ENCODE results near the gene HIC1. TPM values are rescaled to one million over a fixed set of nuclear protein-coding genes. Genes with fewer than 3 reads are reported as not detected.

Gene HIC1
- total RNA-seq, 1 donor: 18.5 TPM

DNA sequence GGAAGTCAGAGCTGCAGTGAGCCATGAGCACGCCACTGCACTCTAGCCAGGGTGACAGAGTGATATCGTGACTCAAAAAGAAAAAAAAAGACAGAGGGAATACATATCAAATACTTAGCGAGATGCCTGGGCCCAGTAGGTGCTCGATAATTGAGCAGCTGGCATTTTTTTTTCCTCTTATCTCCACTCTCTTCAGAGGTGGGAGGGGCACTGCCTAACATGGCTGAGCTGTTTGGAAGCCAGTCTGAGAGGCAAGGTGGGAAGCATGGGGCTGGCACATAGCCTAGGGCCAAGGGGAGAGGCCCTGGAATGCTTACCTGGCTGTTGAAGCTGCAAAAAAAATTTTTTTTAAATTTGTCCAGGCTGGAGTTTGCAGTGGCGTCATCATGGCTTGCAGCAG is 38.4 kb downstream of the HIC1 start:
- Histone ChIP-seq H3K79me2 (ENCODE audit: insufficient read depth, low read length) (peaks cover 4% of the 10 kb centered on the region), H2AFZ (ENCODE audit: low read length) (no peak overlapping the region), H3K4me3 (ENCODE audit: insufficient read depth, low read length) (no peak overlapping the region), H4K20me1 (ENCODE audit: insufficient read depth, low read length) (no peaks in the 10 kb centered on the region), H3K27ac (ENCODE audit: low read depth, low read length) (no peak overlapping the region), H3K9me3 (ENCODE audit: low read depth, low read length) (no peaks in the 10 kb centered on the region), H3K4me1 (ENCODE audit: insufficient read depth, low read length) (peaks cover 39% of the 10 kb centered on the region), H3K36me3 (ENCODE audit: insufficient read depth, low read length) (no peaks in the 10 kb centered on the region), H3K4me2 (ENCODE audit: insufficient read depth, low read length) (no peak overlapping the region), H3K27me3 (ENCODE audit: insufficient read depth, low read length) (no peaks in the 10 kb centered on the region)
- TF ChIP-seq, protein P1, sequence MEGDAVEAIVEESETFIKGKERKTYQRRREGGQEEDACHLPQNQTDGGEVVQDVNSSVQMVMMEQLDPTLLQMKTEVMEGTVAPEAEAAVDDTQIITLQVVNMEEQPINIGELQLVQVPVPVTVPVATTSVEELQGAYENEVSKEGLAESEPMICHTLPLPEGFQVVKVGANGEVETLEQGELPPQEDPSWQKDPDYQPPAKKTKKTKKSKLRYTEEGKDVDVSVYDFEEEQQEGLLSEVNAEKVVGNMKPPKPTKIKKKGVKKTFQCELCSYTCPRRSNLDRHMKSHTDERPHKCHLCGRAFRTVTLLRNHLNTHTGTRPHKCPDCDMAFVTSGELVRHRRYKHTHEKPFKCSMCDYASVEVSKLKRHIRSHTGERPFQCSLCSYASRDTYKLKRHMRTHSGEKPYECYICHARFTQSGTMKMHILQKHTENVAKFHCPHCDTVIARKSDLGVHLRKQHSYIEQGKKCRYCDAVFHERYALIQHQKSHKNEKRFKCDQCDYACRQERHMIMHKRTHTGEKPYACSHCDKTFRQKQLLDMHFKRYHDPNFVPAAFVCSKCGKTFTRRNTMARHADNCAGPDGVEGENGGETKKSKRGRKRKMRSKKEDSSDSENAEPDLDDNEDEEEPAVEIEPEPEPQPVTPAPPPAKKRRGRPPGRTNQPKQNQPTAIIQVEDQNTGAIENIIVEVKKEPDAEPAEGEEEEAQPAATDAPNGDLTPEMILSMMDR (IDR thresholded peaks at IDR 0.05; ENCODE audit: extremely low read depth, low read depth, low read length): no peak
- DNase-seq (ENCODE audit: insufficient read length, low spot score, missing footprints): no peak

DNA sequence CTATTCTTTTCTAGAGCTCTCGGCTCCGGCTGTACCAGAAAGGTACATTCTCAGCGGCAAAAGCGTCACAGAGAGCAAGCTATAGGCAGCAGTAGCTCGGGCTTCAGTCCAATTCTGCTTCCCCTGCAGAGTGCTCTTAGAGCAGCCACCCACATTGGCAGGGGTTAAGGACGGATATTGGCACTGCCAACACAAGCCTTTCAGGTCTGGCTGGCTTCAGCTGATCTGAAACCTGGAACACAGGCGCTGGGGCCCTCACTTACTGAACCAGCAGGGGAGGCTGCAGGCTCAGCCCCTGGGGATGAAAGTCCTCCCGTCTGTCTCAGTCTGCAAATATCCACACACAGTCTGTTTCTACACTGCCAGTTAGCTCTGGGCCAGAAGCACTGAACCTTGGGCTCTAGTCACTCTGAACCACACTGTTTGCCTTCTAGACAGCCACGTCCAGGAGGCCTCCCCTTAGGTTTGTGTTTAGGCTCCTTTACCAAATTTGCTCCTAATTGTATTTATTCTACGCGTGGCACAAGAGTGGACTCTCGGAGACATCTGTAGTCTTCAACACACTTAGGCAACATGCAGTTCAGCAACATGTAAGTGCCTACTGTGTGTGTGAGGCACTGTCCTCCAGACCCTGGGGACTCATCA is 40.1 kb downstream of the HIC1 start:
- no peaks in the 10 kb centered on the region for H4K20me1 ChIP-seq (ENCODE audit: insufficient read depth, low read length)
- H3K9me3 ChIP-seq (ENCODE audit: low read depth, low read length): no peaks in the 10 kb centered on the region
- H3K27ac ChIP-seq (ENCODE audit: low read depth, low read length): peak overlapping the region; percentile 71
- H3K36me3 ChIP-seq (ENCODE audit: insufficient read depth, low read length): no peaks in the 10 kb centered on the region
- peaks cover 24% of the 10 kb centered on the region for H3K4me1 ChIP-seq (ENCODE audit: insufficient read depth, low read length)
- no peak overlapping the region for H3K4me2 ChIP-seq (ENCODE audit: insufficient read depth, low read length)
- peak; percentile 81 for DNase-seq (ENCODE audit: insufficient read length, low spot score, missing footprints)
- peaks cover 4% of the 10 kb centered on the region for H3K79me2 ChIP-seq (ENCODE audit: insufficient read depth, low read length)
- H3K4me3 ChIP-seq (ENCODE audit: insufficient read depth, low read length): no peak overlapping the region
- TF ChIP-seq, protein P1 (IDR thresholded peaks at IDR 0.05; ENCODE audit: extremely low read depth, low read depth, low read length): peak; percentile 95
- H3K27me3 ChIP-seq (ENCODE audit: insufficient read depth, low read length): no peaks in the 10 kb centered on the region
- H2AFZ ChIP-seq (ENCODE audit: low read length): no peak overlapping the region

DNA sequence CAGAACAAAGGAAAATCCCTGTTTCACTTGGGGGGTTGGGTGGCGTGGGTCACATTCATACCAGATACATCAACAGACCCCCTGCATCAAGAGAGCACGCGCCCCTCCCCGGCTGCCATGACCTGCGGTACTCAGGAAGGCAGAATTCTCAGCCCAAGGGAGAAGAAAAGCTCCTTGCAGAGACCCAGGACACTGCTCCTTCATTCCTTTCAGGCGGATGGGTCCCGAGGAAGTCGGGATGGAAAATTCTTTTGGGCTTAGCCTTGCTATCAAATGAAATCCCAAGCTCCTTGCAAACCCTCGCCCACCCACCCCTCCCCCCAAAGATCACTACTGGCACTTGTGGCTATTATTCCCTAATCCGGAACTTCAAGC is 40.6 kb downstream of the HIC1 start:
- TF ChIP-seq, protein P1 (IDR thresholded peaks at IDR 0.05; ENCODE audit: extremely low read depth, low read depth, low read length): no peak
- DNase-seq (ENCODE audit: insufficient read length, low spot score, missing footprints): no peak
- H3K27me3 ChIP-seq (ENCODE audit: insufficient read depth, low read length): no peaks in the 10 kb centered on the region
- peaks cover 4% of the 10 kb centered on the region for H3K79me2 ChIP-seq (ENCODE audit: insufficient read depth, low read length)
- peak overlapping the region; percentile 71 for H3K27ac ChIP-seq (ENCODE audit: low read depth, low read length)
- no peak overlapping the region for H3K4me3 ChIP-seq (ENCODE audit: insufficient read depth, low read length)
- no peaks in the 10 kb centered on the region for H3K36me3 ChIP-seq (ENCODE audit: insufficient read depth, low read length)
- H3K4me1 ChIP-seq (ENCODE audit: insufficient read depth, low read length): peaks cover 19% of the 10 kb centered on the region
- H4K20me1 ChIP-seq (ENCODE audit: insufficient read depth, low read length): no peaks in the 10 kb centered on the region
- no peak overlapping the region for H2AFZ ChIP-seq (ENCODE audit: low read length)
- no peak overlapping the region for H3K4me2 ChIP-seq (ENCODE audit: insufficient read depth, low read length)
- H3K9me3 ChIP-seq (ENCODE audit: low read depth, low read length): no peaks in the 10 kb centered on the region

DNA sequence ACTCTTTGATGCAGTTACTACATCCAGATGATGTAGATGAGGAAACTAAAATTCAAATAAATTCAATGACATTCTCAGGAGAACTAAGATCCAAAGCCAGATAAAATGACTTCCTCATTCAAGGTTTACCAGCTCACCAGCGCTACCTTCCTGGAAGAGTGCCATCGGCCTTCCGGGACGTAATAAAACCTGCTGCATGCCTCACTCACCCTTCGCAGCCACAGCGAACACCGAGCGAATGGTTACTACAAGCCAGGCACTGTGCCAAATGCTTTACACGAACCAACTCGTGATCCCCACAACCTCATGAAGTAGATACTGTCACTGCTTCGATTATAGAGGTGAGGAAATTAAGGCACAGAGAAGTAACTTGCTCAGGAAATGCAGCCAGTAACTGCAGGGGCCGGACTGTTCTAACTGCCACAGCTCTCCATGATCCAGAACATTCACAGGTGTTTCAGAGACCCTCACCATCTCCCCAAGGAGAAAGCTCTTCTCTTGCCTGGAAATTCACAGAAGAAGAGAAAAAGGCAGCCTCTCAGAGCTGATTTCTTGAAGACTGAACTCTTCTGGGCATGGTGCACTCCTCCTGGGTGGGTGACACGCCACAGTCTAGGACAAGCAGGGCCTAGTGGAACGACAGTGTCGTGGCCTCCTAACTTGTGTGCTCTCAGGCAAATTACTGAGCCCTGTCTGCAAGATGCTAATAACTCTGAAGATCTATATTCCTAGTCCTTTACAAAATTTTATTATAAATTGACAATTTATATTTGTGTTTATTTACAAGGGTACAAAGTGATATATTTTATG is 46.8 kb downstream of the HIC1 start:
- H3K27ac ChIP-seq (ENCODE audit: low read depth, low read length): no peak overlapping the region
- no peak overlapping the region for H2AFZ ChIP-seq (ENCODE audit: low read length)
- no peaks in the 10 kb centered on the region for H3K36me3 ChIP-seq (ENCODE audit: insufficient read depth, low read length)
- no peak overlapping the region for H3K4me2 ChIP-seq (ENCODE audit: insufficient read depth, low read length)
- no peak for DNase-seq (ENCODE audit: insufficient read length, low spot score, missing footprints)
- H3K79me2 ChIP-seq (ENCODE audit: insufficient read depth, low read length): peaks cover 2% of the 10 kb centered on the region
- H4K20me1 ChIP-seq (ENCODE audit: insufficient read depth, low read length): no peaks in the 10 kb centered on the region
- H3K4me1 ChIP-seq (ENCODE audit: insufficient read depth, low read length): peaks cover 14% of the 10 kb centered on the region
- no peaks in the 10 kb centered on the region for H3K9me3 ChIP-seq (ENCODE audit: low read depth, low read length)
- no peak overlapping the region for H3K4me3 ChIP-seq (ENCODE audit: insufficient read depth, low read length)
- TF ChIP-seq, protein P1 (IDR thresholded peaks at IDR 0.05; ENCODE audit: extremely low read depth, low read depth, low read length): no peak
- no peaks in the 10 kb centered on the region for H3K27me3 ChIP-seq (ENCODE audit: insufficient read depth, low read length)
